Thyroid gland (tissue), 4 donors: ENCODE data around the gene POF1B. TPM values are rescaled to one million over a fixed set of nuclear protein-coding genes. Genes with fewer than 3 reads are reported as not detected.

Experiments
- DNase-seq, 2 donors: peaks; one replicate each; pipeline ENCODE4 v3.0.0-alpha.2; 2019
- H3K27ac ChIP-seq, 3 donors: fragments of 200-600 bp; sonication (generic); 1 replicate in 2 of 3; 2 replicates in 1 of 3; pipeline ENCODE4 v1.5.1; 2016 to 2019; ENCODE audit warnings: mild to moderate bottlenecking in 1 of 3, moderate library complexity in 1 of 3
- H3K27me3 ChIP-seq: fragments of 200-600 bp; sonication (generic); one replicate; pipeline ENCODE4 v1.5.1; 2019
- H3K36me3 ChIP-seq, 2 donors: fragments of 200-600 bp; sonication (generic); one replicate each; pipeline ENCODE4 v1.5.1; 2016 to 2019
- H3K4me1 ChIP-seq, 2 donors: fragments of 200-600 bp; sonication (generic); one replicate each; pipeline ENCODE4 v1.5.1; 2017 to 2019
- H3K4me3 ChIP-seq, 3 donors: fragments of 200-600 bp; sonication (generic); replicated peaks in 1 of 3; 1 replicate in 2 of 3; 2 replicates in 1 of 3; pipeline ENCODE4 v1.5.1; 2016; ENCODE audit warnings: mild to moderate bottlenecking in 1 of 3
- H3K9me3 ChIP-seq: fragments of 200-600 bp; sonication (generic); one replicate; pipeline ENCODE4 v1.5.1; 2017
- POLR2A ChIP-seq, 2 donors: fragments of 450-650 bp; IDR thresholded peaks; one replicate each; pipeline ENCODE4 v1.6.1; 2017; ENCODE audit warnings: antibody characterized with exemption in 2 of 2, mild to moderate bottlenecking in 2 of 2, moderate library complexity in 1 of 2
- WGBS, 2 donors: methylation state at CpG; one replicate each; pipeline ENCODE4 v1.1.5; 2017; 5-methylcytosine and 5-hydroxymethylcytosine counted together
- intact Hi-C: fragments of 100-400 bp; cut with DNase I; formaldehyde crosslinking; loops from one replicate; pipeline ENCODE4 v1.15.1; 2023
- total RNA-seq, 4 donors: library from RNA; depleted of rRNA; stranded (reverse); fragments of >200 nt; gene quantifications; one replicate each; pipeline ENCODE4 v1.2.3, GENCODE V29; 2016
- TF ChIP-seq, protein P1 (sequence below), 6 experiments: fragments of 200-600 bp in 3 of 6; fragments of 450-650 bp in 3 of 6; sonication (generic) in 3 of 6; IDR thresholded peaks; one replicate each; pipeline ENCODE4 v1.5.1; 2016 to 2019; ENCODE audit warnings: antibody characterized with exemption in 6 of 6, mild to moderate bottlenecking in 2 of 6, inconsistent platforms in 1 of 6, moderate library complexity in 1 of 6

Gene POF1B, protein sequence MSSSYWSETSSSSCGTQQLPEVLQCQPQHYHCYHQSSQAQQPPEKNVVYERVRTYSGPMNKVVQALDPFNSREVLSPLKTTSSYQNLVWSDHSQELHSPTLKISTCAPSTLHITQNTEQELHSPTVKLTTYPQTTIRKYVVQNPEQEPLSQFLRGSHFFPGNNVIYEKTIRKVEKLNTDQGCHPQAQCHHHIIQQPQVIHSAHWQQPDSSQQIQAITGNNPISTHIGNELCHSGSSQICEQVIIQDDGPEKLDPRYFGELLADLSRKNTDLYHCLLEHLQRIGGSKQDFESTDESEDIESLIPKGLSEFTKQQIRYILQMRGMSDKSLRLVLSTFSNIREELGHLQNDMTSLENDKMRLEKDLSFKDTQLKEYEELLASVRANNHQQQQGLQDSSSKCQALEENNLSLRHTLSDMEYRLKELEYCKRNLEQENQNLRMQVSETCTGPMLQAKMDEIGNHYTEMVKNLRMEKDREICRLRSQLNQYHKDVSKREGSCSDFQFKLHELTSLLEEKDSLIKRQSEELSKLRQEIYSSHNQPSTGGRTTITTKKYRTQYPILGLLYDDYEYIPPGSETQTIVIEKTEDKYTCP
- 1 to 10 TPM; 2.1 to 4.7 (median 3.2) TPM for total RNA-seq

DNA sequence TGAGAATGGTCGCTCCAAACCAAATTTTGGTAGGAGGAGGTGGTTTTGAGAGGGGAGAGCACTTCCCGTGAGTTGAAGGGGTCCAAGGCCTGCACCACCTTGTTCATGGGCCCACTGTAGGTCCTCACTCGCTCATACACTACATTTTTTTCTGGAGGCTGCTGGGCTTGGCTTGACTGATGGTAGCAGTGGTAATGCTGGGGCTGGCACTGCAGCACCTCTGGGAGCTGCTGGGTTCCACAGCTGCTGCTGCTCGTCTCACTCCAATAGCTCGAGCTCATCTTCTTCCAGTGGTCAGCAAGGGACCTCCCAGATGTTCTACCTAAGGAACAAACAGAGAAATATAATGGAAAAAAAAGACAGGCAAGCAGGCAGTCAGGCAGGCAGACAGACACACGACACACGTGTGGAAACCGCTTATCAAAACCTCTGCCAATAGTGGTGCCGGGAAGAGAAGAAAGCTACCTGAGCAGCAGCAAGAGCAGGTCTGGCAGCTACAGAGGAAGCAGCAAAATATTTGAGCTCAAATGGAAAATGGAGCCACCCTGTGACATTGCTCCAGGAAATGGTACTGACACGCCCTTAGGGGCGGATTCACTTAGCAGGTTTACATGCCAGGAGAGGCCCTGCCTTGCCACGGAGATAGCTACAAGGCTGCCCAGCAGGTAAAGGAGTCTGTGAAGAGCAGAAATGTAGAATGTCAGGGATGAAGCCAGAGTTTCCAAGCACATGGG is at the start of gene POF1B:
POF1B (minus strand) TSS at position 492 of the 734 bp plus-strand sequence; CDS start at position 281, 211 bp downstream.
- 70% methylated on average over 11 to 12 of the region's 12 CpGs for WGBS, 2 donors
- H3K27me3 ChIP-seq = no peaks in the 10 kb centered on the region
- TF ChIP-seq, protein P1, sequence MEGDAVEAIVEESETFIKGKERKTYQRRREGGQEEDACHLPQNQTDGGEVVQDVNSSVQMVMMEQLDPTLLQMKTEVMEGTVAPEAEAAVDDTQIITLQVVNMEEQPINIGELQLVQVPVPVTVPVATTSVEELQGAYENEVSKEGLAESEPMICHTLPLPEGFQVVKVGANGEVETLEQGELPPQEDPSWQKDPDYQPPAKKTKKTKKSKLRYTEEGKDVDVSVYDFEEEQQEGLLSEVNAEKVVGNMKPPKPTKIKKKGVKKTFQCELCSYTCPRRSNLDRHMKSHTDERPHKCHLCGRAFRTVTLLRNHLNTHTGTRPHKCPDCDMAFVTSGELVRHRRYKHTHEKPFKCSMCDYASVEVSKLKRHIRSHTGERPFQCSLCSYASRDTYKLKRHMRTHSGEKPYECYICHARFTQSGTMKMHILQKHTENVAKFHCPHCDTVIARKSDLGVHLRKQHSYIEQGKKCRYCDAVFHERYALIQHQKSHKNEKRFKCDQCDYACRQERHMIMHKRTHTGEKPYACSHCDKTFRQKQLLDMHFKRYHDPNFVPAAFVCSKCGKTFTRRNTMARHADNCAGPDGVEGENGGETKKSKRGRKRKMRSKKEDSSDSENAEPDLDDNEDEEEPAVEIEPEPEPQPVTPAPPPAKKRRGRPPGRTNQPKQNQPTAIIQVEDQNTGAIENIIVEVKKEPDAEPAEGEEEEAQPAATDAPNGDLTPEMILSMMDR (IDR thresholded peaks at IDR 0.05) = no peak
- TF ChIP-seq POLR2A (IDR thresholded peaks at IDR 0.05) = no peak
- no peaks in the 10 kb centered on the region for H3K4me1 ChIP-seq
- H3K4me3 ChIP-seq = no peak within 1 kb of the TSS
- peak in 1 of 2 donors; percentile 2 for DNase-seq
- intact Hi-C loops = no loop called here
- no peaks in the 10 kb centered on the region for H3K9me3 ChIP-seq
- H3K27ac ChIP-seq = no peak within 1 kb of the TSS
- no peaks in the 10 kb centered on the region for H3K36me3 ChIP-seq

DNA sequence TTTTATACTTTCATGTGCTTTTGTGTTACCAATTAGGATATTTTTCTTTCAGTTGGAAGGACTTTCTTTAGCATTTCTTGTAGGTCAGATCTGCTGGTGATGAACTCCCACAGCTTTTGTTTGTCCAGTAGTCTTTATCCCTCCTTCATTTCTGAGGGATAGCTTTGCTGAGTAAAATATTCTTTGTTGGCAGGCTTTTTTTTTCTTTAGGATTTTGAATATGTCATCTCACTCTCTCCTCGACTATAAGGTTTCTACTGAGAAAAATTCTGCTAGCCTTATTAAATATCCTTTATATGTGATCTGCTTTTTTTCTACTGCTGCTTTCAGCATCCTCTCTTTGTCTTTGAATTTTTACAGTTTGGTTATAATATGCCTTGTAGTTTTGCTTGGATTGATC is 49.6 kb upstream of the POF1B start:
- no peaks in the 10 kb centered on the region for H3K9me3 ChIP-seq
- no peak for DNase-seq
- WGBS, 2 donors = 71 to 74% methylated on average over 1 of the region's 1 CpG
- TF ChIP-seq, protein P1 (IDR thresholded peaks at IDR 0.05) = no peak
- no peak for TF ChIP-seq POLR2A (IDR thresholded peaks at IDR 0.05)
- H3K27me3 ChIP-seq = no peaks in the 10 kb centered on the region
- no peak overlapping the region for H3K27ac ChIP-seq
- no peak overlapping the region for H3K4me3 ChIP-seq
- intact Hi-C loops = no loop called here
- no peaks in the 10 kb centered on the region for H3K36me3 ChIP-seq
- H3K4me1 ChIP-seq = no peaks in the 10 kb centered on the region

DNA sequence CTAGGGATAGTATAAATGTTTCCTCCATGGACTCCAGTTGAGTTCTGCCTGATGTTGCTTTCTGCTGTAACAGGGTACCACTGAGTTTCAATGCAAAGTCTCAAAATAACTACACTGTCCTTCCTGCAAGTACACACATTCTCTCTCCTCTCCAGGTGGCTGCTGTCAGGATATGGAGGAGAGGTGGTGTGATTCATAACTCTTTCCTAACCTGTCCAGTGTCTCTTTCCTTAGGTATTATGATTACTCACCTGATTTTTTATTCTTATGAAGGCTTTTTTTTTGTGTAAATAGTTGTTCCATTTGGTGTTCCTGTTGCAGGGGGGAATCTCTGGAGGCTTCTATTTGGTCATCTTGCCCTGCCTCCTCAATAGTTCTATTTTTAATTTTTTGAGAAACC is 39.8 kb upstream of the POF1B start:
- no peak for DNase-seq
- Histone ChIP-seq H3K36me3 (no peaks in the 10 kb centered on the region), H3K4me3 (no peak overlapping the region), H3K27ac (no peak overlapping the region), H3K9me3 (no peaks in the 10 kb centered on the region), H3K4me1 (no peaks in the 10 kb centered on the region), H3K27me3 (no peaks in the 10 kb centered on the region)
- intact Hi-C loops = no loop called here
- TF ChIP-seq POLR2A (IDR thresholded peaks at IDR 0.05) = no peak
- TF ChIP-seq, protein P1 (IDR thresholded peaks at IDR 0.05) = no peak

DNA sequence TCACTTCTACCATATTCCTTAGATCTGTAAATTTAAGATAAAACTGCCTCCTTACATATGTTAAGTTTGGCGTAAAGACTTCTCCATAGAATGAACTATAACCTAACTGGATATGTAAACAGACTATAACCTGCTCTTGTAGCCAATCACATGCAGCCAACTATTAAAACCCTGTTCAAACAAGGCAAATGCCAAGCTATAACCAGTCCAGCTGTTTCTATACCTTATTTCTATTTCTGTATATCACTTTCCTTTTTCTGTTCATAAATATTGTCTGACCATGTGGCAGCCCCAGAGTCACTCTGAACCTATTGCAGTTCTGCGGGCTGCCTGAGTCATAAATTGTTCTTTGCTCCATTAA is 12.4 kb upstream of the POF1B start:
- no peaks in the 10 kb centered on the region for H3K36me3 ChIP-seq
- no peaks in the 10 kb centered on the region for H3K27me3 ChIP-seq
- no peaks in the 10 kb centered on the region for H3K4me1 ChIP-seq
- WGBS, 2 donors = 92 to 98% methylated on average over 2 of the region's 2 CpGs
- H3K4me3 ChIP-seq = no peak overlapping the region
- TF ChIP-seq, protein P1 (IDR thresholded peaks at IDR 0.05) = no peak
- TF ChIP-seq POLR2A (IDR thresholded peaks at IDR 0.05) = no peak
- H3K27ac ChIP-seq = no peak overlapping the region
- H3K9me3 ChIP-seq = no peaks in the 10 kb centered on the region
- DNase-seq = no peak
- intact Hi-C loops = no loop called here
